Measurements from ENCODE around the gene CAMTA1. TPM values are rescaled to one million over a fixed set of nuclear protein-coding genes. Genes with fewer than 3 reads are reported as not detected.

The CAMTA1 gene
- total and polyA plus RNA-seq, 4 donors, result 18.0 to 93.5 (median 35.8) TPM

GRCh38 chr1:6971048-6971447 is 185.8 kb downstream of the CAMTA1 start:
- no peaks in the 10 kb centered on the region for H3K36me3 ChIP-seq (ENCODE audit: control insufficient read depth in 4 of 4, insufficient read depth in 3 of 4, low read depth in 1 of 4, low read length in 3 of 4)
- 88% methylated on average over 9 of the region's 9 CpGs for WGBS
- DNase-seq (ENCODE audit: low spot score), result no peak
- no peak overlapping the region for H3K27ac ChIP-seq (ENCODE audit: low read depth in 1 of 2, low read length in 2 of 2)
- no peaks in the 10 kb centered on the region for H3K9me3 ChIP-seq (ENCODE audit: control insufficient read depth in 4 of 4, low read length in 3 of 4)
- H3K27me3 ChIP-seq (ENCODE audit: control insufficient read depth in 4 of 4, insufficient read depth in 4 of 4, low read length in 3 of 4), result no peaks in the 10 kb centered on the region
- H3K9ac ChIP-seq (ENCODE audit: low read depth in 1 of 2, low read length in 2 of 2), result no peak overlapping the region
- no peaks in the 10 kb centered on the region for H3K4me1 ChIP-seq (ENCODE audit: control insufficient read depth in 4 of 4, insufficient read depth in 4 of 4, low read length in 3 of 4)
- H3K4me3 ChIP-seq (ENCODE audit: low read depth in 1 of 3, low read length in 3 of 3), result no peak overlapping the region
- TF ChIP-seq ATF3 (IDR thresholded peaks at IDR 0.05), result no peak
- TF ChIP-seq ZBTB33 (IDR thresholded peaks at IDR 0.05), result no peak
- TF ChIP-seq JUND (IDR thresholded peaks at IDR 0.05), result no peak
- TF ChIP-seq NR2F2 (IDR thresholded peaks at IDR 0.05), result no peak
- no peak for TF ChIP-seq MAX (IDR thresholded peaks at IDR 0.05)
- no peak for TF ChIP-seq HNF4A (conservative IDR thresholded peaks at IDR 0.05)

GRCh38 chr1:6971699-6972098 is 186.4 kb downstream of the CAMTA1 start:
- no peak overlapping the region for H3K27ac ChIP-seq (ENCODE audit: low read depth in 1 of 2, low read length in 2 of 2)
- no peaks in the 10 kb centered on the region for H3K27me3 ChIP-seq (ENCODE audit: control insufficient read depth in 4 of 4, insufficient read depth in 4 of 4, low read length in 3 of 4)
- TF ChIP-seq HNF4A (conservative IDR thresholded peaks at IDR 0.05) (no peak), GABPA (IDR thresholded peaks at IDR 0.05 in 1 of 2, conservative IDR thresholded peaks at IDR 0.05 in 1 of 2) (no peak), RXRA (IDR thresholded peaks at IDR 0.05) (no peak), FOXA2 (IDR thresholded peaks at IDR 0.05) (no peak), EGR1 (IDR thresholded peaks at IDR 0.05; ENCODE audit: low read depth in 2 of 2) (no peak), HNF4G (IDR thresholded peaks at IDR 0.05) (no peak), JUND (IDR thresholded peaks at IDR 0.05) (no peak), RAD21 (IDR thresholded peaks at IDR 0.05) (no peak), NR2F2 (IDR thresholded peaks at IDR 0.05) (no peak), SP1 (IDR thresholded peaks at IDR 0.05) (no peak), ZBTB33 (IDR thresholded peaks at IDR 0.05) (no peak), YY1 (IDR thresholded peaks at IDR 0.05) (no peak)
- no peaks in the 10 kb centered on the region for H3K4me1 ChIP-seq (ENCODE audit: control insufficient read depth in 4 of 4, insufficient read depth in 4 of 4, low read length in 3 of 4)
- no peak overlapping the region for H3K9ac ChIP-seq (ENCODE audit: low read depth in 1 of 2, low read length in 2 of 2)
- H3K4me3 ChIP-seq (ENCODE audit: low read depth in 1 of 3, low read length in 3 of 3), result no peak overlapping the region
- DNase-seq (ENCODE audit: low spot score), result no peak
- WGBS, result 91% methylated on average over 11 of the region's 11 CpGs
- no peaks in the 10 kb centered on the region for H3K9me3 ChIP-seq (ENCODE audit: control insufficient read depth in 4 of 4, low read length in 3 of 4)
- no peaks in the 10 kb centered on the region for H3K36me3 ChIP-seq (ENCODE audit: control insufficient read depth in 4 of 4, insufficient read depth in 3 of 4, low read depth in 1 of 4, low read length in 3 of 4)

GRCh38 chr1:6972399-6972798 is 187.1 kb downstream of the CAMTA1 start:
- Histone ChIP-seq H3K4me1 (ENCODE audit: control insufficient read depth in 4 of 4, insufficient read depth in 4 of 4, low read length in 3 of 4) (no peaks in the 10 kb centered on the region), H3K9ac (ENCODE audit: low read depth in 1 of 2, low read length in 2 of 2) (no peak overlapping the region), H3K27me3 (ENCODE audit: control insufficient read depth in 4 of 4, insufficient read depth in 4 of 4, low read length in 3 of 4) (no peaks in the 10 kb centered on the region), H3K27ac (ENCODE audit: low read depth in 1 of 2, low read length in 2 of 2) (no peak overlapping the region), H3K9me3 (ENCODE audit: control insufficient read depth in 4 of 4, low read length in 3 of 4) (no peaks in the 10 kb centered on the region), H3K4me3 (ENCODE audit: low read depth in 1 of 3, low read length in 3 of 3) (no peak overlapping the region), H3K36me3 (ENCODE audit: control insufficient read depth in 4 of 4, insufficient read depth in 3 of 4, low read depth in 1 of 4, low read length in 3 of 4) (no peaks in the 10 kb centered on the region)
- TF ChIP-seq EGR1 (IDR thresholded peaks at IDR 0.05; ENCODE audit: low read depth in 2 of 2), result no peak
- no peak for TF ChIP-seq NR2F2 (IDR thresholded peaks at IDR 0.05)
- no peak for TF ChIP-seq REST (IDR thresholded peaks at IDR 0.05)
- 67% methylated on average over 4 of the region's 4 CpGs for WGBS
- no peak for DNase-seq (ENCODE audit: low spot score)

All from liver (tissue), 9 donors.